ENCODE results near the gene FXR1.

The FXR1 gene

GRCh38 chr3:180875124-180875698, 37.3 kb upstream of the FXR1 start:
- DNase-seq: no peak
- Histone ChIP-seq H4K91ac (ENCODE audit: low read depth, low read length) (no peak overlapping the region), H3K27me3 (ENCODE audit: insufficient read depth, low read length) (no peaks in the 10 kb centered on the region), H2BK120ac (ENCODE audit: insufficient read depth, low read length, poor library complexity) (no peak overlapping the region), H3K4me1 (ENCODE audit: control insufficient read depth in 1 of 2, insufficient read depth in 2 of 2, low read length in 2 of 2) (peaks cover under 1 to 2% of the 10 kb centered on the region in 2 experiments), H3K79me2 (ENCODE audit: control insufficient read depth, insufficient read depth, low read length, poor library complexity) (no peaks in the 10 kb centered on the region), H4K8ac (ENCODE audit: low read depth, low read length) (no peak overlapping the region), H2AFZ (ENCODE audit: insufficient read depth, low read length, poor library complexity) (no peak overlapping the region), H3K23ac (ENCODE audit: low read length) (no peak overlapping the region), H3K36me3 (ENCODE audit: control insufficient read depth in 1 of 2, insufficient read depth in 2 of 2, low read length in 2 of 2) (no peaks in the 10 kb centered on the region), H2AK5ac (ENCODE audit: low read length) (no peak overlapping the region), H3K9me3 (ENCODE audit: insufficient read depth, low read depth, low read length) (no peaks in the 10 kb centered on the region), H2BK5ac (ENCODE audit: low read depth, low read length, poor library complexity) (no peak overlapping the region), H3K14ac (ENCODE audit: low read length) (no peak overlapping the region), H2BK12ac (ENCODE audit: low read length) (no peak overlapping the region), H3K9ac (ENCODE audit: low read length) (no peak overlapping the region), H3K4ac (ENCODE audit: low read depth, low read length) (no peak overlapping the region), H3K27ac (ENCODE audit: low read depth, low read length) (no peak overlapping the region), H4K12ac (ENCODE audit: low read depth, low read length) (no peak overlapping the region), H3K4me2 (ENCODE audit: low read length) (no peak overlapping the region), H3K79me1 (ENCODE audit: low read length) (no peaks in the 10 kb centered on the region), H3K18ac (ENCODE audit: low read length) (no peak overlapping the region), H3K4me3 (ENCODE audit: low read depth, low read length) (no peak overlapping the region)
- no CpG with 5 or more reads among the region's 2 CpGs for WGBS (ENCODE audit: extremely low coverage, insufficient coverage, insufficient read length)

- Histone ChIP-seq H2AFZ (ENCODE audit: insufficient read depth, low read length, poor library complexity) (no peak overlapping the region), H4K8ac (ENCODE audit: low read depth, low read length) (no peak overlapping the region), H3K79me1 (ENCODE audit: low read length) (no peaks in the 10 kb centered on the region), H3K4me3 (ENCODE audit: low read depth, low read length) (no peak overlapping the region), H3K23ac (ENCODE audit: low read length) (no peak overlapping the region), H3K9ac (ENCODE audit: low read length) (no peak overlapping the region), H3K79me2 (ENCODE audit: control insufficient read depth, insufficient read depth, low read length, poor library complexity) (no peaks in the 10 kb centered on the region), H3K27ac (ENCODE audit: low read depth, low read length) (no peak overlapping the region), H3K36me3 (ENCODE audit: control insufficient read depth in 1 of 2, insufficient read depth in 2 of 2, low read length in 2 of 2) (no peaks in the 10 kb centered on the region), H2BK120ac (ENCODE audit: insufficient read depth, low read length, poor library complexity) (no peak overlapping the region), H3K14ac (ENCODE audit: low read length) (no peak overlapping the region), H2BK12ac (ENCODE audit: low read length) (no peak overlapping the region), H3K4me2 (ENCODE audit: low read length) (no peak overlapping the region), H3K18ac (ENCODE audit: low read length) (no peak overlapping the region), H3K27me3 (ENCODE audit: insufficient read depth, low read length) (no peaks in the 10 kb centered on the region), H3K4ac (ENCODE audit: low read depth, low read length) (no peak overlapping the region), H2AK5ac (ENCODE audit: low read length) (no peak overlapping the region), H3K9me3 (ENCODE audit: insufficient read depth, low read depth, low read length) (no peaks in the 10 kb centered on the region), H2BK5ac (ENCODE audit: low read depth, low read length, poor library complexity) (no peak overlapping the region), H3K4me1 (ENCODE audit: control insufficient read depth in 1 of 2, insufficient read depth in 2 of 2, low read length in 2 of 2) (no peaks in the 10 kb centered on the region), H4K12ac (ENCODE audit: low read depth, low read length) (no peak overlapping the region), H4K91ac (ENCODE audit: low read depth, low read length) (no peak overlapping the region)
- peak; percentile 37 to 53 for DNase-seq
- WGBS (ENCODE audit: extremely low coverage, insufficient coverage, insufficient read length): no CpG with 5 or more reads among the region's 15 CpGs
Observed at GRCh38 chr3:180881065-180881801, 31.2 kb upstream of the FXR1 start.

GRCh38 chr3:180882115-180882514, 30.4 kb upstream of the FXR1 start:
- no peak overlapping the region for H2BK12ac ChIP-seq (ENCODE audit: low read length)
- H3K4me3 ChIP-seq (ENCODE audit: low read depth, low read length): no peak overlapping the region
- H3K9me3 ChIP-seq (ENCODE audit: insufficient read depth, low read depth, low read length): no peaks in the 10 kb centered on the region
- no peak overlapping the region for H4K12ac ChIP-seq (ENCODE audit: low read depth, low read length)
- H2BK5ac ChIP-seq (ENCODE audit: low read depth, low read length, poor library complexity): no peak overlapping the region
- H3K9ac ChIP-seq (ENCODE audit: low read length): no peak overlapping the region
- no peak overlapping the region for H3K4ac ChIP-seq (ENCODE audit: low read depth, low read length)
- H3K18ac ChIP-seq (ENCODE audit: low read length): no peak overlapping the region
- no peak overlapping the region for H2AFZ ChIP-seq (ENCODE audit: insufficient read depth, low read length, poor library complexity)
- no peak for DNase-seq
- no peaks in the 10 kb centered on the region for H3K36me3 ChIP-seq (ENCODE audit: control insufficient read depth in 1 of 2, insufficient read depth in 2 of 2, low read length in 2 of 2)
- WGBS (ENCODE audit: extremely low coverage, insufficient coverage, insufficient read length): no CpG with 5 or more reads among the region's 4 CpGs
- no peak overlapping the region for H4K8ac ChIP-seq (ENCODE audit: low read depth, low read length)
- H3K23ac ChIP-seq (ENCODE audit: low read length): no peak overlapping the region
- H4K91ac ChIP-seq (ENCODE audit: low read depth, low read length): no peak overlapping the region
- no peaks in the 10 kb centered on the region for H3K4me1 ChIP-seq (ENCODE audit: control insufficient read depth in 1 of 2, insufficient read depth in 2 of 2, low read length in 2 of 2)
- no peak overlapping the region for H3K14ac ChIP-seq (ENCODE audit: low read length)
- H2BK120ac ChIP-seq (ENCODE audit: insufficient read depth, low read length, poor library complexity): no peak overlapping the region
- H3K79me2 ChIP-seq (ENCODE audit: control insufficient read depth, insufficient read depth, low read length, poor library complexity): no peaks in the 10 kb centered on the region
- no peak overlapping the region for H2AK5ac ChIP-seq (ENCODE audit: low read length)
- no peak overlapping the region for H3K4me2 ChIP-seq (ENCODE audit: low read length)
- no peaks in the 10 kb centered on the region for H3K27me3 ChIP-seq (ENCODE audit: insufficient read depth, low read length)
- no peak overlapping the region for H3K27ac ChIP-seq (ENCODE audit: low read depth, low read length)
- no peaks in the 10 kb centered on the region for H3K79me1 ChIP-seq (ENCODE audit: low read length)

- no peaks in the 10 kb centered on the region for H3K4me1 ChIP-seq (ENCODE audit: control insufficient read depth in 1 of 2, insufficient read depth in 2 of 2, low read length in 2 of 2)
- no peak overlapping the region for H4K12ac ChIP-seq (ENCODE audit: low read depth, low read length)
- H3K23ac ChIP-seq (ENCODE audit: low read length): no peak overlapping the region
- H2AK5ac ChIP-seq (ENCODE audit: low read length): no peak overlapping the region
- peaks cover 5% of the 10 kb centered on the region for H3K9me3 ChIP-seq (ENCODE audit: insufficient read depth, low read depth, low read length)
- no peak overlapping the region for H3K4me2 ChIP-seq (ENCODE audit: low read length)
- no peaks in the 10 kb centered on the region for H3K27me3 ChIP-seq (ENCODE audit: insufficient read depth, low read length)
- H3K4ac ChIP-seq (ENCODE audit: low read depth, low read length): no peak overlapping the region
- H3K4me3 ChIP-seq (ENCODE audit: low read depth, low read length): no peak overlapping the region
- H3K27ac ChIP-seq (ENCODE audit: low read depth, low read length): no peak overlapping the region
- H3K14ac ChIP-seq (ENCODE audit: low read length): no peak overlapping the region
- WGBS (ENCODE audit: extremely low coverage, insufficient coverage, insufficient read length): no CpG with 5 or more reads among the region's 6 CpGs
- no peak overlapping the region for H3K18ac ChIP-seq (ENCODE audit: low read length)
- no peak overlapping the region for H3K9ac ChIP-seq (ENCODE audit: low read length)
- no peak overlapping the region for H4K91ac ChIP-seq (ENCODE audit: low read depth, low read length)
- H3K36me3 ChIP-seq (ENCODE audit: control insufficient read depth in 1 of 2, insufficient read depth in 2 of 2, low read length in 2 of 2): no peaks in the 10 kb centered on the region
- H2AFZ ChIP-seq (ENCODE audit: insufficient read depth, low read length, poor library complexity): no peak overlapping the region
- H2BK120ac ChIP-seq (ENCODE audit: insufficient read depth, low read length, poor library complexity): no peak overlapping the region
- H3K79me1 ChIP-seq (ENCODE audit: low read length): no peaks in the 10 kb centered on the region
- H4K8ac ChIP-seq (ENCODE audit: low read depth, low read length): no peak overlapping the region
- no peak overlapping the region for H2BK5ac ChIP-seq (ENCODE audit: low read depth, low read length, poor library complexity)
- DNase-seq: no peak
- no peaks in the 10 kb centered on the region for H3K79me2 ChIP-seq (ENCODE audit: control insufficient read depth, insufficient read depth, low read length, poor library complexity)
- no peak overlapping the region for H2BK12ac ChIP-seq (ENCODE audit: low read length)
Observed at GRCh38 chr3:180888992-180889560, 23.4 kb upstream of the FXR1 start.

Data from trophoblast cell (in vitro differentiated cells and primary cell).